ENCODE measurements around the gene CCNB3. TPM values are rescaled to one million over a fixed set of nuclear protein-coding genes. Genes with fewer than 3 reads are reported as not detected.

The CCNB3 gene
- total and polyA plus RNA-seq, 9 of the 15 experiments (the other 6 are each of a cell fraction or from before 2014, with no cell fraction given) = 0.05 to 0.25 (median 0.08) TPM; not detected in 3

GRCh38 chrX:50198348-50198747, 6.2 kb upstream of the CCNB3 start (continued):
- TF ChIP-seq STAT6 (CRISPR knock-in tag; IDR thresholded peaks at IDR 0.05) (no peak), GMEB1 (CRISPR knock-in tag; IDR thresholded peaks at IDR 0.05) (no peak), CAMTA2 (CRISPR knock-in tag; conservative IDR thresholded peaks at IDR 0.05) (no peak), SRSF9 (IDR thresholded peaks at IDR 0.05; ENCODE audit: borderline replicate concordance, low read depth, low read length) (no peak), ZNF347 (CRISPR knock-in tag; IDR thresholded peaks at IDR 0.05; ENCODE audit: low read depth) (no peak), PRPF4 (IDR thresholded peaks at IDR 0.05; ENCODE audit: insufficient read depth, low read depth, low read length, poor library complexity, severe bottlenecking) (no peak), ARNT (IDR thresholded peaks at IDR 0.05) (peak; percentile 30 to 57; a peak in 2 of 4 replicates), NFIC (IDR thresholded peaks at IDR 0.05) (peak; percentile 88), TBP (optimal IDR thresholded peaks at IDR 0.05; ENCODE audit: low read depth, low read length) (no peak)
- TF ChIP-seq, protein P1, sequence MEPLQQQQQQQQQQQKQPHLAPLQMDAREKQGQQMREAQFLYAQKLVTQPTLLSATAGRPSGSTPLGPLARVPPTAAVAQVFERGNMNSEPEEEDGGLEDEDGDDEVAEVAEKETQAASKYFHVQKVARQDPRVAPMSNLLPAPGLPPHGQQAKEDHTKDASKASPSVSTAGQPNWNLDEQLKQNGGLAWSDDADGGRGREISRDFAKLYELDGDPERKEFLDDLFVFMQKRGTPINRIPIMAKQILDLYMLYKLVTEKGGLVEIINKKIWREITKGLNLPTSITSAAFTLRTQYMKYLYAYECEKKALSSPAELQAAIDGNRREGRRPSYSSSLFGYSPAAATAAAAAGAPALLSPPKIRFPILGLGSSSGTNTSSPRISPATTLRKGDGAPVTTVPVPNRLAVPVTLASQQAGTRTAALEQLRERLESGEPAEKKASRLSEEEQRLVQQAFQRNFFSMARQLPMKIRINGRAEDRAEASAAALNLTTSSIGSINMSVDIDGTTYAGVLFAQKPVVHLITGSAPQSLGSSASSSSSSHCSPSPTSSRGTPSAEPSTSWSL (CRISPR knock-in tag; IDR thresholded peaks at IDR 0.05; ENCODE audit: borderline replicate concordance) = no peak
- TF ChIP-seq, protein P2, sequence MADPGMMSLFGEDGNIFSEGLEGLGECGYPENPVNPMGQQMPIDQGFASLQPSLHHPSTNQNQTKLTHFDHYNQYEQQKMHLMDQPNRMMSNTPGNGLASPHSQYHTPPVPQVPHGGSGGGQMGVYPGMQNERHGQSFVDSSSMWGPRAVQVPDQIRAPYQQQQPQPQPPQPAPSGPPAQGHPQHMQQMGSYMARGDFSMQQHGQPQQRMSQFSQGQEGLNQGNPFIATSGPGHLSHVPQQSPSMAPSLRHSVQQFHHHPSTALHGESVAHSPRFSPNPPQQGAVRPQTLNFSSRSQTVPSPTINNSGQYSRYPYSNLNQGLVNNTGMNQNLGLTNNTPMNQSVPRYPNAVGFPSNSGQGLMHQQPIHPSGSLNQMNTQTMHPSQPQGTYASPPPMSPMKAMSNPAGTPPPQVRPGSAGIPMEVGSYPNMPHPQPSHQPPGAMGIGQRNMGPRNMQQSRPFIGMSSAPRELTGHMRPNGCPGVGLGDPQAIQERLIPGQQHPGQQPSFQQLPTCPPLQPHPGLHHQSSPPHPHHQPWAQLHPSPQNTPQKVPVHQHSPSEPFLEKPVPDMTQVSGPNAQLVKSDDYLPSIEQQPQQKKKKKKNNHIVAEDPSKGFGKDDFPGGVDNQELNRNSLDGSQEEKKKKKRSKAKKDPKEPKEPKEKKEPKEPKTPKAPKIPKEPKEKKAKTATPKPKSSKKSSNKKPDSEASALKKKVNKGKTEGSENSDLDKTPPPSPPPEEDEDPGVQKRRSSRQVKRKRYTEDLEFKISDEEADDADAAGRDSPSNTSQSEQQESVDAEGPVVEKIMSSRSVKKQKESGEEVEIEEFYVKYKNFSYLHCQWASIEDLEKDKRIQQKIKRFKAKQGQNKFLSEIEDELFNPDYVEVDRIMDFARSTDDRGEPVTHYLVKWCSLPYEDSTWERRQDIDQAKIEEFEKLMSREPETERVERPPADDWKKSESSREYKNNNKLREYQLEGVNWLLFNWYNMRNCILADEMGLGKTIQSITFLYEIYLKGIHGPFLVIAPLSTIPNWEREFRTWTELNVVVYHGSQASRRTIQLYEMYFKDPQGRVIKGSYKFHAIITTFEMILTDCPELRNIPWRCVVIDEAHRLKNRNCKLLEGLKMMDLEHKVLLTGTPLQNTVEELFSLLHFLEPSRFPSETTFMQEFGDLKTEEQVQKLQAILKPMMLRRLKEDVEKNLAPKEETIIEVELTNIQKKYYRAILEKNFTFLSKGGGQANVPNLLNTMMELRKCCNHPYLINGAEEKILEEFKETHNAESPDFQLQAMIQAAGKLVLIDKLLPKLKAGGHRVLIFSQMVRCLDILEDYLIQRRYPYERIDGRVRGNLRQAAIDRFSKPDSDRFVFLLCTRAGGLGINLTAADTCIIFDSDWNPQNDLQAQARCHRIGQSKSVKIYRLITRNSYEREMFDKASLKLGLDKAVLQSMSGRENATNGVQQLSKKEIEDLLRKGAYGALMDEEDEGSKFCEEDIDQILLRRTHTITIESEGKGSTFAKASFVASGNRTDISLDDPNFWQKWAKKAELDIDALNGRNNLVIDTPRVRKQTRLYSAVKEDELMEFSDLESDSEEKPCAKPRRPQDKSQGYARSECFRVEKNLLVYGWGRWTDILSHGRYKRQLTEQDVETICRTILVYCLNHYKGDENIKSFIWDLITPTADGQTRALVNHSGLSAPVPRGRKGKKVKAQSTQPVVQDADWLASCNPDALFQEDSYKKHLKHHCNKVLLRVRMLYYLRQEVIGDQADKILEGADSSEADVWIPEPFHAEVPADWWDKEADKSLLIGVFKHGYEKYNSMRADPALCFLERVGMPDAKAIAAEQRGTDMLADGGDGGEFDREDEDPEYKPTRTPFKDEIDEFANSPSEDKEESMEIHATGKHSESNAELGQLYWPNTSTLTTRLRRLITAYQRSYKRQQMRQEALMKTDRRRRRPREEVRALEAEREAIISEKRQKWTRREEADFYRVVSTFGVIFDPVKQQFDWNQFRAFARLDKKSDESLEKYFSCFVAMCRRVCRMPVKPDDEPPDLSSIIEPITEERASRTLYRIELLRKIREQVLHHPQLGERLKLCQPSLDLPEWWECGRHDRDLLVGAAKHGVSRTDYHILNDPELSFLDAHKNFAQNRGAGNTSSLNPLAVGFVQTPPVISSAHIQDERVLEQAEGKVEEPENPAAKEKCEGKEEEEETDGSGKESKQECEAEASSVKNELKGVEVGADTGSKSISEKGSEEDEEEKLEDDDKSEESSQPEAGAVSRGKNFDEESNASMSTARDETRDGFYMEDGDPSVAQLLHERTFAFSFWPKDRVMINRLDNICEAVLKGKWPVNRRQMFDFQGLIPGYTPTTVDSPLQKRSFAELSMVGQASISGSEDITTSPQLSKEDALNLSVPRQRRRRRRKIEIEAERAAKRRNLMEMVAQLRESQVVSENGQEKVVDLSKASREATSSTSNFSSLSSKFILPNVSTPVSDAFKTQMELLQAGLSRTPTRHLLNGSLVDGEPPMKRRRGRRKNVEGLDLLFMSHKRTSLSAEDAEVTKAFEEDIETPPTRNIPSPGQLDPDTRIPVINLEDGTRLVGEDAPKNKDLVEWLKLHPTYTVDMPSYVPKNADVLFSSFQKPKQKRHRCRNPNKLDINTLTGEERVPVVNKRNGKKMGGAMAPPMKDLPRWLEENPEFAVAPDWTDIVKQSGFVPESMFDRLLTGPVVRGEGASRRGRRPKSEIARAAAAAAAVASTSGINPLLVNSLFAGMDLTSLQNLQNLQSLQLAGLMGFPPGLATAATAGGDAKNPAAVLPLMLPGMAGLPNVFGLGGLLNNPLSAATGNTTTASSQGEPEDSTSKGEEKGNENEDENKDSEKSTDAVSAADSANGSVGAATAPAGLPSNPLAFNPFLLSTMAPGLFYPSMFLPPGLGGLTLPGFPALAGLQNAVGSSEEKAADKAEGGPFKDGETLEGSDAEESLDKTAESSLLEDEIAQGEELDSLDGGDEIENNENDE (IDR thresholded peaks at IDR 0.05; ENCODE audit: low read depth, low read length) = no peak

Data from K562 (cell line).